ENCODE results near the gene CLTA.
"Not testable (repeated sequence)": the region's sequence is repeated elsewhere in the genome, so short reads cannot be mapped to it uniquely, and the experiment has no call there.

Gene CLTA

GRCh38 chr9:36174731-36175130 is 16.0 kb upstream of the CLTA start:
- no peaks in the 10 kb centered on the region for H3K9me3 ChIP-seq (ENCODE audit: control insufficient read depth, insufficient read depth, low read depth, low read length)
- ChIA-PET POLR2A (interaction anchor here (0.7 to 2.4 kb wide), 2 partner anchors 15 to 139 kb away, joined by 3 to 12 read pairs; partner anchors contain the start of gene CLTA), CTCF (interaction anchor here (2.2 to 4.6 kb wide), 2 partner anchors 8 to 72 kb away, joined by 8 to 31 read pairs; no protein-coding TSS in a partner anchor)
- H3K36me3 ChIP-seq (ENCODE audit: control insufficient read depth in 2 of 2, insufficient read depth in 1 of 2, low read length in 2 of 2) = no peaks in the 10 kb centered on the region
- H3K27ac ChIP-seq (ENCODE audit: extremely low read depth, low read depth, low read length) = no peak overlapping the region
- H3K4me3 ChIP-seq (ENCODE audit: low read depth, low read length) = no peak overlapping the region
- no peaks in the 10 kb centered on the region for H3K4me1 ChIP-seq (ENCODE audit: control insufficient read depth, insufficient read depth, low read length)
- no peak for TF ChIP-seq ZNF2 (tag by site-specific recombination; IDR thresholded peaks at IDR 0.05)
- TF ChIP-seq ZNF24 (tag by site-specific recombination; IDR thresholded peaks at IDR 0.05) = no peak
- no peak for TF ChIP-seq ZNF791 (tag by site-specific recombination; IDR thresholded peaks at IDR 0.05)
- no peak for TF ChIP-seq ZNF146 (tag by site-specific recombination; IDR thresholded peaks at IDR 0.05)
- TF ChIP-seq ZNF121 (tag by site-specific recombination; IDR thresholded peaks at IDR 0.05) = no peak
- TF ChIP-seq ZNF610 (tag by site-specific recombination; IDR thresholded peaks at IDR 0.05; ENCODE audit: borderline replicate concordance) = no peak

- H3K36me3 ChIP-seq (ENCODE audit: control insufficient read depth in 2 of 2, insufficient read depth in 1 of 2, low read length in 2 of 2); H3K4me1 ChIP-seq (ENCODE audit: control insufficient read depth, insufficient read depth, low read length); H3K9me3 ChIP-seq (ENCODE audit: control insufficient read depth, insufficient read depth, low read depth, low read length); H3K27ac ChIP-seq (ENCODE audit: extremely low read depth, low read depth, low read length); H3K4me3 ChIP-seq (ENCODE audit: low read depth, low read length): not testable (repeated sequence)
- ChIA-PET POLR2A (interaction anchor here (0.7 to 2.4 kb wide), 2 partner anchors 15 to 139 kb away, joined by 3 to 12 read pairs; partner anchors contain the start of gene CLTA), CTCF (interaction anchor here (2.2 to 4.6 kb wide), 2 partner anchors 8 to 73 kb away, joined by 8 to 31 read pairs; no protein-coding TSS in a partner anchor)
Observed at GRCh38 chr9:36175209-36175608, 15.5 kb upstream of the CLTA start.

- POLR2A ChIA-PET; H3K4me3 ChIP-seq (ENCODE audit: low read depth, low read length); H3K27ac ChIP-seq (ENCODE audit: extremely low read depth, low read depth, low read length); H3K9me3 ChIP-seq (ENCODE audit: control insufficient read depth, insufficient read depth, low read depth, low read length); H3K36me3 ChIP-seq (ENCODE audit: control insufficient read depth in 2 of 2, insufficient read depth in 1 of 2, low read length in 2 of 2); H3K4me1 ChIP-seq (ENCODE audit: control insufficient read depth, insufficient read depth, low read length): not testable (repeated sequence)
- CTCF ChIA-PET = interaction anchor here (0.9 to 4.6 kb wide), 3 partner anchors 10 to 14 kb away, joined by 3 to 31 read pairs (median 3); partner anchors contain the start of gene CLTA
Observed at GRCh38 chr9:36176496-36176895, 14.2 kb upstream of the CLTA start.

- Histone ChIP-seq H3K36me3 (ENCODE audit: control insufficient read depth in 2 of 2, insufficient read depth in 1 of 2, low read length in 2 of 2) (no peaks in the 10 kb centered on the region), H3K4me3 (ENCODE audit: low read depth, low read length) (no peak overlapping the region), H3K4me1 (ENCODE audit: control insufficient read depth, insufficient read depth, low read length) (no peaks in the 10 kb centered on the region), H3K27ac (ENCODE audit: extremely low read depth, low read depth, low read length) (no peak overlapping the region), H3K9me3 (ENCODE audit: control insufficient read depth, insufficient read depth, low read depth, low read length) (no peaks in the 10 kb centered on the region)
- POLR2A ChIA-PET = interaction anchor here (0.6 to 1.3 kb wide), 3 partner anchors 10 to 82 kb away, joined by 3 to 5 read pairs (median 3); partner anchors contain the start of gene CLTA
- TF ChIP-seq FEZF1 (tag by site-specific recombination; IDR thresholded peaks at IDR 0.05) (no peak), BCL11A (tag by site-specific recombination; IDR thresholded peaks at IDR 0.05; ENCODE audit: low read depth) (no peak), ZBTB1 (tag by site-specific recombination; IDR thresholded peaks at IDR 0.05) (no peak), REPIN1 (tag by site-specific recombination; IDR thresholded peaks at IDR 0.05; ENCODE audit: low read depth) (no peak), OSR2 (tag by site-specific recombination; IDR thresholded peaks at IDR 0.05) (no peak), ZNF600 (tag by site-specific recombination; IDR thresholded peaks at IDR 0.05) (no peak), ZNF37A (tag by site-specific recombination; IDR thresholded peaks at IDR 0.05) (no peak), ZNF777 (tag by site-specific recombination; IDR thresholded peaks at IDR 0.05; ENCODE audit: borderline replicate concordance) (no peak), ZNF366 (tag by site-specific recombination; conservative IDR thresholded peaks at IDR 0.05) (no peak), ZNF133 (tag by site-specific recombination; IDR thresholded peaks at IDR 0.05) (no peak), ZNF16 (tag by site-specific recombination; IDR thresholded peaks at IDR 0.05; ENCODE audit: low read depth) (no peak), ZNF596 (tag by site-specific recombination; IDR thresholded peaks at IDR 0.05) (no peak), ZNF221 (tag by site-specific recombination; IDR thresholded peaks at IDR 0.05; ENCODE audit: borderline replicate concordance) (no peak), ZNF555 (tag by site-specific recombination; conservative IDR thresholded peaks at IDR 0.05) (no peak), PRDM1 (tag by site-specific recombination; IDR thresholded peaks at IDR 0.05) (no peak)
- CTCF ChIA-PET = interaction anchor here (0.6 to 4.6 kb wide), 3 partner anchors 11 to 73 kb away, joined by 3 to 31 read pairs (median 5); no protein-coding TSS in a partner anchor
Observed at GRCh38 chr9:36177571-36177970, 13.2 kb upstream of the CLTA start.

GRCh38 chr9:36180243-36180642 is 10.5 kb upstream of the CLTA start:
- H3K4me1 ChIP-seq (ENCODE audit: control insufficient read depth, insufficient read depth, low read length); H3K27ac ChIP-seq (ENCODE audit: extremely low read depth, low read depth, low read length); H3K36me3 ChIP-seq (ENCODE audit: control insufficient read depth in 2 of 2, insufficient read depth in 1 of 2, low read length in 2 of 2); H3K4me3 ChIP-seq (ENCODE audit: low read depth, low read length); POLR2A ChIA-PET; CTCF ChIA-PET; H3K9me3 ChIP-seq (ENCODE audit: control insufficient read depth, insufficient read depth, low read depth, low read length): not testable (repeated sequence)
